KMS-11 (cell line): ENCODE measurements around the gene C19orf12.

Source experiments
- H2AFZ ChIP-seq: fragments of 200-600 bp; sonication (generic); 2 replicates; pipeline ENCODE4 v1.6.1; 2016; ENCODE audit warnings: antibody characterized with exemption, mixed run types, low read depth
- H3K27ac ChIP-seq: fragments of 200-600 bp; sonication (generic); 2 replicates; pipeline ENCODE4 v1.6.1; 2016; ENCODE audit warnings: mild to moderate bottlenecking, mixed run types
- H3K27me3 ChIP-seq: fragments of 200-600 bp; sonication (generic); 2 replicates; pipeline ENCODE4 v1.6.1; 2017; ENCODE audit warnings: mild to moderate bottlenecking, low read depth, mixed run types, moderate library complexity; ENCODE audit not compliant: insufficient read depth
- H3K36me3 ChIP-seq: fragments of 200-600 bp; sonication (generic); 2 replicates; pipeline ENCODE4 v1.6.1; 2017; ENCODE audit warnings: mild to moderate bottlenecking, mixed run types; ENCODE audit not compliant: insufficient read depth
- H3K4me1 ChIP-seq: fragments of 200-600 bp; sonication (generic); 2 replicates; pipeline ENCODE4 v1.6.1; 2016; ENCODE audit warnings: mild to moderate bottlenecking, low read depth, mixed run types; ENCODE audit not compliant: poor library complexity, severe bottlenecking
- H3K4me2 ChIP-seq: fragments of 200-600 bp; sonication (generic); 2 replicates; pipeline ENCODE4 v1.7.0; 2016; ENCODE audit warnings: mild to moderate bottlenecking, mixed run types
- H3K4me3 ChIP-seq: fragments of 200-600 bp; sonication (generic); IDR thresholded peaks from 2 replicates; pipeline ENCODE4 v1.6.1; 2017; ENCODE audit warnings: low read depth, low read length, mixed read lengths; ENCODE audit not compliant: insufficient read depth
- H3K79me2 ChIP-seq: fragments of 200-600 bp; sonication (generic); 2 replicates; pipeline ENCODE4 v1.6.1; 2016; ENCODE audit warnings: low read depth, mixed run types; ENCODE audit not compliant: insufficient read depth
- H3K9ac ChIP-seq: fragments of 200-600 bp; sonication (generic); 2 replicates; pipeline ENCODE4 v1.6.1; 2016; ENCODE audit warnings: mild to moderate bottlenecking, mixed run types
- H4K20me1 ChIP-seq: fragments of 200-600 bp; sonication (generic); 2 replicates; pipeline ENCODE4 v1.6.1; 2016; ENCODE audit warnings: mild to moderate bottlenecking, mixed run types; ENCODE audit not compliant: insufficient read depth
- TF ChIP-seq, protein P1 (sequence below): fragments of 200-600 bp; sonication (generic); conservative IDR thresholded peaks from 2 replicates; pipeline ENCODE4 v1.6.1; 2017; ENCODE audit warnings: low read depth, mild to moderate bottlenecking, antibody characterized with exemption, low read length, moderate library complexity, mixed read lengths

C19orf12 gene

DNA sequence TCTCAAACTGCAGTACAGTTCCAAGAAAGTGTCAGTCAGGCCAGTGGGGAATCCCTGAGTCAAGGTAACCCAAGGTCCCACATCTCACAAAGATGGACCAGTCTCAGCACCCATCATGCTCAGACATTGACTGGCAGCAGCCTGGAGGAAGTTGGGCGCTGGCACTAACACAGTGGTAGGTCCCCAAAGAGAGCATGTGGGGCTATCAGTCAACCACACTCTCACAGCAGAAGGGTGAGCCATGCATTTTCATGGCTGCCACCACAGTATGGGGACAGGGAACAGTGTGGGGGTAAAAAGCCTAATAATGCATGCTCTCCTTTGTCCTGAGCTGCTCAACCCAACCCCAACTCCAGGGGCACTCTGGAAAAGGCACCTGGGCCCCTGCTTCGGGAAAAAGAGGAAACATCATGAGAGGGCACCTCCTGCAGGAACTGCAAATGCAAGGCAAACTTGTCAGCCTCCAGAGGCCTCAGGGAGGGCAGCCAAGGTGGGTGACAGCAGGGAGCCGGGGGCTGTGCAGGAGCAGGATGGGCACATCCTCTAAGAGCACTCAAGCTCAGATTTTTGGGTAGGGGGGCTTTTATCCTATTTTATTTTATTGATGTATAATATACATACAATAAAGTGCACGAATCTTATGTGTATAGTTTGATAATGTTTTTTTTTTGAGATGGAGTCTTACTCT, 59.3 kb downstream of the C19orf12 start:
- Histone ChIP-seq H3K4me1 (no peaks in the 10 kb centered on the region), H3K9ac (no peak overlapping the region), H3K79me2 (no peaks in the 10 kb centered on the region), H3K4me2 (no peak overlapping the region), H3K4me3 (no peak overlapping the region), H3K27ac (no peak overlapping the region), H2AFZ (no peak overlapping the region), H3K27me3 (no peaks in the 10 kb centered on the region; the same call in 1 of the 2 replicates), H3K36me3 (no peaks in the 10 kb centered on the region), H4K20me1 (no peaks in the 10 kb centered on the region)
- TF ChIP-seq, protein P1, sequence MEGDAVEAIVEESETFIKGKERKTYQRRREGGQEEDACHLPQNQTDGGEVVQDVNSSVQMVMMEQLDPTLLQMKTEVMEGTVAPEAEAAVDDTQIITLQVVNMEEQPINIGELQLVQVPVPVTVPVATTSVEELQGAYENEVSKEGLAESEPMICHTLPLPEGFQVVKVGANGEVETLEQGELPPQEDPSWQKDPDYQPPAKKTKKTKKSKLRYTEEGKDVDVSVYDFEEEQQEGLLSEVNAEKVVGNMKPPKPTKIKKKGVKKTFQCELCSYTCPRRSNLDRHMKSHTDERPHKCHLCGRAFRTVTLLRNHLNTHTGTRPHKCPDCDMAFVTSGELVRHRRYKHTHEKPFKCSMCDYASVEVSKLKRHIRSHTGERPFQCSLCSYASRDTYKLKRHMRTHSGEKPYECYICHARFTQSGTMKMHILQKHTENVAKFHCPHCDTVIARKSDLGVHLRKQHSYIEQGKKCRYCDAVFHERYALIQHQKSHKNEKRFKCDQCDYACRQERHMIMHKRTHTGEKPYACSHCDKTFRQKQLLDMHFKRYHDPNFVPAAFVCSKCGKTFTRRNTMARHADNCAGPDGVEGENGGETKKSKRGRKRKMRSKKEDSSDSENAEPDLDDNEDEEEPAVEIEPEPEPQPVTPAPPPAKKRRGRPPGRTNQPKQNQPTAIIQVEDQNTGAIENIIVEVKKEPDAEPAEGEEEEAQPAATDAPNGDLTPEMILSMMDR = no peak

DNA sequence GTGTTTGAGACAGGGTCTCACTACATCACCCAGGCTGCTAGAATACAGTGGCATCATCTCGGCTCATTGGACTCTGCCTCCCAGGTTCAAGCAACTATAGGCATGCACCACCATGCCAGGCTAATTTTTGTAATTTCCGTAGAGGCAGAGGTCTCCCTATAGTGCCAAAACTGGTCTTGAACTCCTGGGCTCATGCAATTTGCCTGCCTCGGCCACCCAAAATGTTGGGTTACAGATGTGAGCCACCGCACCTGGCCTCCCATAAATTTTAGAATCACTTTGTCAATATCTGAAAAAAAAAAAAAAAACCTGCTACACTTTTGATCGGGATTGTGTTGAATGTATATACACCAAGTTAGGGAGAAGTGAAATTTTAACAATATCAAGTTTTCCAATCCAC, 61.7 kb downstream of the C19orf12 start:
- H3K27me3 ChIP-seq = no peaks in the 10 kb centered on the region; the same call in 1 of the 2 replicates
- H4K20me1 ChIP-seq = no peaks in the 10 kb centered on the region
- H2AFZ ChIP-seq = no peak overlapping the region
- H3K4me1 ChIP-seq = no peaks in the 10 kb centered on the region
- H3K4me3 ChIP-seq = no peak overlapping the region
- TF ChIP-seq, protein P1 = no peak
- no peaks in the 10 kb centered on the region for H3K79me2 ChIP-seq
- no peak overlapping the region for H3K27ac ChIP-seq
- no peak overlapping the region for H3K4me2 ChIP-seq
- H3K9ac ChIP-seq = no peak overlapping the region
- no peaks in the 10 kb centered on the region for H3K36me3 ChIP-seq

DNA sequence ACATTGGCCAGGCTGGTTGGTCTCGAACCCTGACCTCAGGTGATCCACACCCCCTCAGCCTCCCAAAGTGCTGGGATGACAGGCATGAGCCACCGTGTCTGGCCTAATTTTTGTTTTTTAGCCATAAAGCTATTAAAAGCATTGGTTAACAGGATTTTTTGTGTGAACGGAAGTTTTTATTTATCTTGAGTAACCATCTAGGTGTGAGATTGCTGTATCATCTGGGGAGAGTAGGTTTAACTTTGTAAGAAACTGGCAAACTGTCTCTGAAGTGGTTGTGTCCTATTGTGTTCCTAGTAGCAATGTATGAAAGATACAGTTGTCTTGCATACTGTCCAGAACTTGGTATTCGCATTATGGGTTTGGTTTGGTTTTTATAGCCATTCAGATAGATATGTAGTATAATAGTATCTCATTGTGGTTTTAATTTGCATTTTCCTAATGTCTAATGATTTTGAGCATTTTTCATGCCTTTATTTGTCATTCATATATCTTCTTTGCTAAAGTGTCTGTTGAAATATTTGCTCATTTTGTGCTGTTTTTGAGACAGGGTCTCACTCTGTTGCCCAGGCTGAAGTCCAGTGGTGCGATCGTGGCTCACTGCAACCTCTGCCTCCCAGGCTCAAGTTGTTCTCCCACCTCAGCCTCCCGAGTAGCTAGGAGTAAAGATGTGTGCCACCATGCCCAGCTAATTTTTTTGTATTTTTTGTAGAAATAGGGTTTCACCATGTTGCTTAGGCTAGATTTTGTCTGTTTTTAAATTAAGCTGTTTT, 63.3 kb downstream of the C19orf12 start:
- Histone ChIP-seq H4K20me1 (no peaks in the 10 kb centered on the region), H2AFZ (no peak overlapping the region), H3K27ac (no peak overlapping the region), H3K4me3 (no peak overlapping the region), H3K79me2 (no peaks in the 10 kb centered on the region), H3K9ac (no peak overlapping the region), H3K4me1 (no peaks in the 10 kb centered on the region), H3K4me2 (no peak overlapping the region), H3K27me3 (no peaks in the 10 kb centered on the region; the same call in 1 of the 2 replicates), H3K36me3 (no peaks in the 10 kb centered on the region)
- TF ChIP-seq, protein P1 = no peak

DNA sequence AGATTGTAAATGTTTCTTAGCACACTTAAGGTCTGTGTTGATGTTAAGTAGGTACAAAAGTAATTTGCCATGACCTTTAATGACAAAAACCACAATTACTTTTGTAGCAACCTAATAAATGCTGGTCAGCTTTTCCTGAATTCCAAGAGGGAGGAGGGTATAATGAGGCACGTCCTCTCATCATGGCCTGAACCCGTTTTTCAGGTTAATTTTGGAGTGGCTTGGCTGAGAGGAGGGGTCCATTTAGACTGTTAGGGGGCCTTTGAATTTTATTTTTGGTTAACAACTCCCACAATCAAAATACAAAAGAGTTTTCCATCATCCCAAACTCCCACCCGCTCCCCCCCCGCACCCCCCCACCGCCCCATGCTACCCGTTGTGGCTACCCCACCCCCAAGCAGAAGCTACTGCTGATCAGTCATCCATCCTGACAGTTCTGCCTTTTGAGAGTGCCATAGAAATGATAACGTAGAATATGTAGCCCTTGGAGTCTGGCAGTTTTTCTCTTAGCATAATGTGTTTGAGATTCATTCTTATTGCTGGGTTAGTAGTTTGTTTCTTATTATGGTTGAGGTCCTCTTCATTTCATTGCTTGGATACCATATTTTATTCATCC, 64.2 kb downstream of the C19orf12 start:
- no peaks in the 10 kb centered on the region; the same call in 1 of the 2 replicates for H3K27me3 ChIP-seq
- TF ChIP-seq, protein P1 = no peak
- H2AFZ ChIP-seq = no peak overlapping the region
- no peak overlapping the region for H3K27ac ChIP-seq
- H4K20me1 ChIP-seq = no peaks in the 10 kb centered on the region
- no peaks in the 10 kb centered on the region for H3K36me3 ChIP-seq
- H3K4me1 ChIP-seq = no peaks in the 10 kb centered on the region
- H3K79me2 ChIP-seq = no peaks in the 10 kb centered on the region
- no peak overlapping the region for H3K9ac ChIP-seq
- no peak overlapping the region for H3K4me3 ChIP-seq
- H3K4me2 ChIP-seq = no peak overlapping the region
